ENCODE results near the gene ETHE1. TPM values are rescaled to one million over a fixed set of nuclear protein-coding genes. Genes with fewer than 3 reads are reported as not detected.

ETHE1 gene
- total and polyA plus RNA-seq, 2 of the 8 experiments (the other 6 are each of a cell fraction or from before 2014, with no cell fraction given), result 19.9 to 96.0 TPM

DNA sequence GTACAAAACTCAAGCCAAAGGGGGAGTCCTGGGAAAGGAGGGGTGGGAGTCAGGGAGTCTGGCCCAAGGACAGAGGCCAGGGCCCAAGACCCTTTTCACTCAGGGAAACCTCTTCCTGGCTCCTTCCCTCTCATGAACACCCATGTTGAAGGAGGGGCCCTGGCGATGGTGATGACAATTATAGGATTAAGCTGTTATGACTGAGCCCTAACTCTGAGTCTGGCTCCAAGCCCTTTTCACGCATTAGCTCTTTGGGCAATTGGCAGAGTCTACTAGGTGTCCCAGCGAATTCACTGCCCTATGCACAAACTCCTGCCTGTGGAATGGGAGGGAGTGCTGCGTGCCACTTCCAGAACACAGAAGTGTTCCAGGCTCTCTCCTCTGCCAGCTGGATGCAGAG, 26.7 kb upstream of the ETHE1 start:
- Histone ChIP-seq H2BK15ac (ENCODE audit: low read length) (no peak overlapping the region), H2BK5ac (ENCODE audit: low read depth, low read length) (no peak overlapping the region), H4K5ac (ENCODE audit: insufficient read length, low read depth, low read length) (no peak overlapping the region), H3K79me2 (ENCODE audit: control insufficient read depth in 1 of 2, insufficient read depth in 2 of 2, low read length in 2 of 2) (no peaks in the 10 kb centered on the region), H3K4me3 (ENCODE audit: extremely low read depth in 1 of 4, insufficient read depth in 2 of 4, low read depth in 3 of 4, low read length in 4 of 4) (no peak overlapping the region; a peak in 1 of 8 replicates), H3K14ac (ENCODE audit: insufficient read length) (no peak overlapping the region), H3K27me3 (replicated peaks in 1 of 4; ENCODE audit: control insufficient read depth in 3 of 4, extremely low read depth in 1 of 4, insufficient read depth in 3 of 4, low read length in 3 of 4) (no peaks in the 10 kb centered on the region), H3K4ac (replicated peaks; ENCODE audit: insufficient read length, low read depth, low read length) (no peak overlapping the region), H3K9me3 (ENCODE audit: insufficient read depth in 2 of 2, low read depth in 1 of 2, low read length in 1 of 2) (no peaks in the 10 kb centered on the region), H3K36me3 (ENCODE audit: control insufficient read depth in 2 of 4, insufficient read depth in 4 of 4, low read length in 3 of 4) (peaks cover 5 to 28% (median 17%) of the 10 kb centered on the region in 4 experiments; a peak in 6 of 8 replicates), H2BK12ac (ENCODE audit: low read depth, low read length) (no peak overlapping the region), H2AFZ (ENCODE audit: low read length) (no peak overlapping the region), H3K79me1 (ENCODE audit: low read depth, low read length) (0 out of 2 replicates have a peak, but pooled peaks cover 3% of the 10 kb centered on the region), H3K27ac (ENCODE audit: low read depth, low read length) (no peak overlapping the region), H3K18ac (ENCODE audit: extremely low read depth, low read length) (no peak overlapping the region), H3K23me2 (ENCODE audit: low read depth, low read length) (no peaks in the 10 kb centered on the region), H3K4me1 (replicated peaks in 1 of 4; ENCODE audit: control insufficient read depth in 3 of 4, insufficient read depth in 4 of 4, low read length in 3 of 4) (0 out of 7 replicates have a peak, but pooled peaks cover 0 to 2% (median 0%) of the 10 kb centered on the region in 4 experiments), H4K91ac (replicated peaks; ENCODE audit: insufficient read length, low read length) (no peak overlapping the region), H2AK5ac (ENCODE audit: low read depth, low read length) (no peak overlapping the region), H3K23ac (ENCODE audit: insufficient read length) (no peak overlapping the region), H4K20me1 (replicated peaks in 1 of 2; ENCODE audit: control insufficient read depth in 1 of 2, insufficient read depth in 2 of 2, low read length in 2 of 2) (peaks cover 0 to 4% of the 10 kb centered on the region in 2 experiments), H4K8ac (ENCODE audit: extremely low read depth, insufficient read depth, low read length) (no peak overlapping the region), H3K56ac (replicated peaks; ENCODE audit: insufficient read length, low read depth, low read length) (no peak overlapping the region), H3K4me2 (ENCODE audit: insufficient read depth in 1 of 2, low read depth in 2 of 2, low read length in 2 of 2) (no peak overlapping the region), H2BK120ac (replicated peaks; ENCODE audit: low read depth, low read length) (no peak overlapping the region), H3K9ac (replicated peaks in 1 of 4; ENCODE audit: extremely low read depth in 1 of 4, low read depth in 3 of 4, low read length in 3 of 4) (no peak overlapping the region), H2BK20ac (ENCODE audit: low read length) (no peak overlapping the region)
- WGBS, 2 experiments (ENCODE audit: extremely low coverage in 1 of 2, insufficient coverage in 1 of 2, insufficient read length in 1 of 2, insufficient replicate concordance in 2 of 2, low coverage in 1 of 2, low lambda C conversion rate in 2 of 2, missing lambda C conversion rate in 1 of 2), result 82% methylated on average over 4 of the region's 4 CpGs; no CpG with 5 or more reads in 1 of the 2 experiments
- FAIRE-seq (no peak), DNase-seq (ENCODE audit: low read depth in 1 of 2, low spot score in 2 of 2) (no peak)
- CTCF ChIA-PET (ENCODE audit: partially characterized antibody), result interaction anchor here (0.8 to 10.7 kb wide), 8 partner anchors 11 to 106 kb away, joined by 3 to 122 read pairs (median 39); partner anchors contain the start of genes IRGQ, ZNF575 and ZNF576
- TF ChIP-seq KDM1A (IDR thresholded peaks at IDR 0.05; ENCODE audit: borderline replicate concordance, low read length) (no peak), TEAD4 (IDR thresholded peaks at IDR 0.05; ENCODE audit: low read depth, low read length) (no peak), GABPA (IDR thresholded peaks at IDR 0.05; ENCODE audit: borderline replicate concordance, insufficient read depth, low read length) (no peak), SIRT6 (IDR thresholded peaks at IDR 0.05; ENCODE audit: low read length) (no peak), POLR2AphosphoS5 (IDR thresholded peaks at IDR 0.05; ENCODE audit: low read depth, low read length) (no peak), TAF7 (optimal IDR thresholded peaks at IDR 0.05; ENCODE audit: borderline replicate concordance, low read depth, low read length) (no peak), RFX5 (IDR thresholded peaks at IDR 0.05; ENCODE audit: borderline replicate concordance, low read depth, low read length) (no peak), CHD2 (IDR thresholded peaks at IDR 0.05; ENCODE audit: low read length) (no peak), SIX5 (IDR thresholded peaks at IDR 0.05; ENCODE audit: low read depth, low read length) (no peak), POU5F1 (IDR thresholded peaks at IDR 0.05; ENCODE audit: low read depth, low read length) (no peak), ASH2L (IDR thresholded peaks at IDR 0.05; ENCODE audit: low read length) (no peak), ZNF274 (IDR thresholded peaks at IDR 0.05; ENCODE audit: borderline replicate concordance, extremely low read depth, low read length) (no peak)
- POLR2A ChIA-PET (ENCODE audit: partially characterized antibody), result interaction anchor here (1.6 kb wide), 1 partner anchor 20 kb away, joined by 3 read pairs; the partner anchor contains the start of gene ZNF575

Measured in H1 (cell line).